ENCODE results near the gene FGF11. TPM values are rescaled to one million over a fixed set of nuclear protein-coding genes. Genes with fewer than 3 reads are reported as not detected.

FGF11 gene
- total and polyA plus RNA-seq, 5 donors from 2014 or later = 0.07 to 3.3 (median 0.22) TPM; not detected in 1

GRCh38 chr17:7396147-7396546, 43.2 kb upstream of the FGF11 start:
- H3K27ac Mint-ChIP-seq = no peak overlapping the region

DNA sequence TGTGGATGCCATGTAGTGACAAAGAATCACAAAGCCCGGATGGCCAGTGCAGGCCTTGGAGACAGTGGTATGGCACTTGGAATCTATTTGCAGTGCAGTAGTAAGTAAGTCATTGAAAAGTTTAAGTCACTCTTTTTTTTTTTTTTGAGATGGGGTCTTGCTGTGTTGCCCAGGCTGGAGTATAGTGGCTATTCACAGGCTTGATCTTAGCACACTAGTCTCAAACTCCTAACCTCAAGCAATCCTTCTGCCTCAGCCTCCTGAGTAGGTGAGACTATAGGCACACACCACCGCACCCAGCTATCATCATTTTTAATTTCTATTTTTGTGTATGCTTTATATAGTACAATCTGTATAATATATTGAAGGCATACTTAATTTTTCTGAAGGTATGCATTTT, 40.7 kb upstream of the FGF11 start:
- no peaks in the 10 kb centered on the region for H3K27me3 ChIP-seq (ENCODE audit: control insufficient read depth, insufficient read depth, low read length)
- H3K27ac ChIP-seq (ENCODE audit: insufficient read depth, low read length, poor library complexity, severe bottlenecking) = no peak overlapping the region
- Mint-ChIP-seq H3K27ac (no peak overlapping the region), H3K4me3 (peak overlapping the region in 3 of 4 donors; percentile 11 to 42 (median 40)), H3K9me3 (no peaks in the 10 kb centered on the region), H3K27me3 (no peaks in the 10 kb centered on the region), H3K4me1 (peaks cover 3 to 23% (median 7%) of the 10 kb centered on the region in 4 donors), H3K36me3 (no peaks in the 10 kb centered on the region)
- no peak overlapping the region for H3K4me3 ChIP-seq (ENCODE audit: low read depth, low read length)
- no peak for DNase-seq
- H3K9me3 ChIP-seq (ENCODE audit: control insufficient read depth in 2 of 2, low read length in 2 of 2) = no peaks in the 10 kb centered on the region
- peaks cover 20% of the 10 kb centered on the region for H3K4me1 ChIP-seq (ENCODE audit: control insufficient read depth, insufficient read depth, low read length, poor library complexity, severe bottlenecking)
- H3K36me3 ChIP-seq (ENCODE audit: control insufficient read depth, insufficient read depth, low read length) = no peaks in the 10 kb centered on the region
- ATAC-seq (ENCODE audit: low read depth in 2 of 2) = no peak

More at GRCh38 chr17:7396147-7396546, 43.2 kb upstream of the FGF11 start:
- Histone ChIP-seq H3K36me3 (ENCODE audit: control insufficient read depth, insufficient read depth, low read length) (peaks cover 13% of the 10 kb centered on the region), H3K4me3 (ENCODE audit: low read depth, low read length) (no peak overlapping the region), H3K9me3 (ENCODE audit: control insufficient read depth in 2 of 2, low read length in 2 of 2) (no peaks in the 10 kb centered on the region), H3K27me3 (ENCODE audit: control insufficient read depth, insufficient read depth, low read length) (no peaks in the 10 kb centered on the region), H3K4me1 (ENCODE audit: control insufficient read depth, insufficient read depth, low read length, poor library complexity, severe bottlenecking) (peaks cover 30% of the 10 kb centered on the region), H3K27ac (ENCODE audit: insufficient read depth, low read length, poor library complexity, severe bottlenecking) (no peak overlapping the region)
- DNase-seq = no peak
- Mint-ChIP-seq H3K27me3 (peaks cover 5% of the 10 kb centered on the region), H3K4me1 (peaks cover 3 to 30% (median 18%) of the 10 kb centered on the region in 4 donors), H3K4me3 (peak overlapping the region; percentile 41 to 89 (median 66)), H3K9me3 (no peaks in the 10 kb centered on the region), H3K36me3 (peaks cover 5% of the 10 kb centered on the region)
- ATAC-seq (ENCODE audit: low read depth in 2 of 2) = no peak

GRCh38 chr17:7403043-7403726, 36.1 kb upstream of the FGF11 start:
- peak overlapping the region; percentile 81 for H3K27ac ChIP-seq (ENCODE audit: insufficient read depth, low read length, poor library complexity, severe bottlenecking)
- Mint-ChIP-seq H3K27me3 (peaks cover 12% of the 10 kb centered on the region), H3K4me1 (peaks cover 0 to 30% (median 9%) of the 10 kb centered on the region in 4 donors), H3K4me3 (peak overlapping the region; percentile 82 to 97 (median 95)), H3K36me3 (no peaks in the 10 kb centered on the region), H3K27ac (peak overlapping the region; percentile 79 to 95 (median 94)), H3K9me3 (no peaks in the 10 kb centered on the region)
- H3K27me3 ChIP-seq (ENCODE audit: control insufficient read depth, insufficient read depth, low read length) = no peaks in the 10 kb centered on the region
- H3K9me3 ChIP-seq (ENCODE audit: control insufficient read depth in 2 of 2, low read length in 2 of 2) = no peaks in the 10 kb centered on the region
- H3K4me3 ChIP-seq (ENCODE audit: low read depth, low read length) = peak overlapping the region; percentile 43
- peaks cover 20% of the 10 kb centered on the region for H3K4me1 ChIP-seq (ENCODE audit: control insufficient read depth, insufficient read depth, low read length, poor library complexity, severe bottlenecking)
- no peak for ATAC-seq (ENCODE audit: low read depth in 2 of 2)
- peak in 2 of 3 donors; percentile 27 to 43 for DNase-seq
- no peaks in the 10 kb centered on the region for H3K36me3 ChIP-seq (ENCODE audit: control insufficient read depth, insufficient read depth, low read length)

- peak overlapping the region; percentile 93 to 97 (median 96) for H3K4me3 Mint-ChIP-seq
- H3K27me3 ChIP-seq (ENCODE audit: control insufficient read depth, insufficient read depth, low read length) = no peaks in the 10 kb centered on the region
- no peak for ATAC-seq (ENCODE audit: low read depth in 2 of 2)
- peaks cover 0 to 30% (median 9%) of the 10 kb centered on the region in 4 donors for H3K4me1 Mint-ChIP-seq
- H3K4me3 ChIP-seq (ENCODE audit: low read depth, low read length) = peak overlapping the region; percentile 43
- H3K27me3 Mint-ChIP-seq = peaks cover 12% of the 10 kb centered on the region
- H3K9me3 ChIP-seq (ENCODE audit: control insufficient read depth in 2 of 2, low read length in 2 of 2) = no peaks in the 10 kb centered on the region
- peak overlapping the region; percentile 79 to 98 (median 94) for H3K27ac Mint-ChIP-seq
- no peaks in the 10 kb centered on the region for H3K9me3 Mint-ChIP-seq
- peaks cover 22% of the 10 kb centered on the region for H3K4me1 ChIP-seq (ENCODE audit: control insufficient read depth, insufficient read depth, low read length, poor library complexity, severe bottlenecking)
- H3K36me3 ChIP-seq (ENCODE audit: control insufficient read depth, insufficient read depth, low read length) = no peaks in the 10 kb centered on the region
- H3K27ac ChIP-seq (ENCODE audit: insufficient read depth, low read length, poor library complexity, severe bottlenecking) = peak overlapping the region; percentile 81
- no peak for DNase-seq
- H3K36me3 Mint-ChIP-seq = no peaks in the 10 kb centered on the region
Observed at GRCh38 chr17:7403727-7403976, 35.7 kb upstream of the FGF11 start.

DNA sequence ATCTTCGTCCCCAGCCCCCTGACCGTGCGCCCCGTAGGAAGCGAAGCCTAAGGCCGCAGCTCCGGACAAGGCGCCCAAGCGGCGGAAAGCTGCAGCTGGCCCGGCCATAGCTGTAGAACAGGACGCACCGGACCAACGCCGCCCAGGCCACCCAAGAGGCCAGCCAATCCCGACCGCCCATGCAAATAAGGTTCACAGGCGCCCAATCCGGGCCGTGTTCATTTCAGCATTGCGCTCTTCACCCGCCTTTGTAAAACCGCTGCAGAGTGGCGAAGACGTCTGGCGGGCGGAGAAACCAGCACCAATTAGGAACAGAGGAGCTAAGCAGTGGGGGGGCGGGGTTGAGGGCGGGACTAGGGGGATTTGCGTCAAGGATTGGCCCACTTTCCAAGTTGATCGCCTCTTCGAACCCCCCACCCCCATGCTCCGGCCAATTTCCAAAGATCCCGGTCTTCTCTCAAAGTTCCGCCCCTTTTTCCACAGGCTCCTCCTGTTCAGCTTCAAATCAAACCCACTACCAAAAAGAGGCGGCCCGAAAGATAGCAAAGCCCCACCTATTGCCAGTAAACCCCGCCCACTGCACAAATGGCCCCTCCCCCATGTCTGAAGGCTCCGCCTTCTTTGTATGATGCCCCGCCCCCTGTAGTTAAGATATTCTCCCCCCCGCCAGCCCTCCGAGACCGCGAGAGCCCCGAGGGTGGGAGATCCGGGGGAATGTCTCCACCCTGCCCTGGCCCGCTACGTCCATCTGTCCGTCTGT, 35.2 kb upstream of the FGF11 start, which contains the start of gene TMEM256:
TMEM256 (minus strand) TSS at position 121 of the 760 bp plus-strand sequence; CDS start at position 108, 13 bp downstream.
- peaks cover 0 to 31% (median 10%) of the 10 kb centered on the region in 4 donors for H3K4me1 Mint-ChIP-seq
- Histone ChIP-seq H3K27me3 (ENCODE audit: control insufficient read depth, insufficient read depth, low read length) (no peaks in the 10 kb centered on the region), H3K4me1 (ENCODE audit: control insufficient read depth, insufficient read depth, low read length, poor library complexity, severe bottlenecking) (peaks cover 23% of the 10 kb centered on the region), H3K36me3 (ENCODE audit: control insufficient read depth, insufficient read depth, low read length) (no peaks in the 10 kb centered on the region), H3K27ac (ENCODE audit: insufficient read depth, low read length, poor library complexity, severe bottlenecking) (peak within 1 kb of the TSS; percentile 81), H3K9me3 (ENCODE audit: control insufficient read depth in 2 of 2, low read length in 2 of 2) (no peaks in the 10 kb centered on the region), H3K4me3 (ENCODE audit: low read depth, low read length) (peak within 1 kb of the TSS; percentile 48)
- H3K27me3 Mint-ChIP-seq = peaks cover 12% of the 10 kb centered on the region
- no peaks in the 10 kb centered on the region for H3K9me3 Mint-ChIP-seq
- no peaks in the 10 kb centered on the region for H3K36me3 Mint-ChIP-seq
- peak; percentile 94 to 99 (median 95) for DNase-seq
- peak within 1 kb of the TSS; percentile 93 to 97 (median 96) for H3K4me3 Mint-ChIP-seq
- peak; percentile 91 to 93 for ATAC-seq (ENCODE audit: low read depth in 2 of 2)
- peak within 1 kb of the TSS; percentile 79 to 98 (median 94) for H3K27ac Mint-ChIP-seq

- Mint-ChIP-seq H3K4me1 (peaks cover 0 to 32% (median 13%) of the 10 kb centered on the region in 4 donors), H3K27me3 (peaks cover 12% of the 10 kb centered on the region), H3K36me3 (no peaks in the 10 kb centered on the region), H3K27ac (peak overlapping the region; percentile 32 to 98 (median 94)), H3K9me3 (no peaks in the 10 kb centered on the region), H3K4me3 (peak overlapping the region; percentile 93 to 97 (median 96))
- H3K4me1 ChIP-seq (ENCODE audit: control insufficient read depth, insufficient read depth, low read length, poor library complexity, severe bottlenecking) = peaks cover 23% of the 10 kb centered on the region
- no peaks in the 10 kb centered on the region for H3K36me3 ChIP-seq (ENCODE audit: control insufficient read depth, insufficient read depth, low read length)
- DNase-seq (peak in 1 of 3 donors; percentile 68), ATAC-seq (ENCODE audit: low read depth in 2 of 2) (peak; percentile 26 to 33)
- H3K27ac ChIP-seq (ENCODE audit: insufficient read depth, low read length, poor library complexity, severe bottlenecking) = peak overlapping the region; percentile 81
- no peaks in the 10 kb centered on the region for H3K27me3 ChIP-seq (ENCODE audit: control insufficient read depth, insufficient read depth, low read length)
- H3K4me3 ChIP-seq (ENCODE audit: low read depth, low read length) = peak overlapping the region; percentile 48
- H3K9me3 ChIP-seq (ENCODE audit: control insufficient read depth in 2 of 2, low read length in 2 of 2) = no peaks in the 10 kb centered on the region
Observed at GRCh38 chr17:7404737-7405349, 34.5 kb upstream of the FGF11 start.

DNA sequence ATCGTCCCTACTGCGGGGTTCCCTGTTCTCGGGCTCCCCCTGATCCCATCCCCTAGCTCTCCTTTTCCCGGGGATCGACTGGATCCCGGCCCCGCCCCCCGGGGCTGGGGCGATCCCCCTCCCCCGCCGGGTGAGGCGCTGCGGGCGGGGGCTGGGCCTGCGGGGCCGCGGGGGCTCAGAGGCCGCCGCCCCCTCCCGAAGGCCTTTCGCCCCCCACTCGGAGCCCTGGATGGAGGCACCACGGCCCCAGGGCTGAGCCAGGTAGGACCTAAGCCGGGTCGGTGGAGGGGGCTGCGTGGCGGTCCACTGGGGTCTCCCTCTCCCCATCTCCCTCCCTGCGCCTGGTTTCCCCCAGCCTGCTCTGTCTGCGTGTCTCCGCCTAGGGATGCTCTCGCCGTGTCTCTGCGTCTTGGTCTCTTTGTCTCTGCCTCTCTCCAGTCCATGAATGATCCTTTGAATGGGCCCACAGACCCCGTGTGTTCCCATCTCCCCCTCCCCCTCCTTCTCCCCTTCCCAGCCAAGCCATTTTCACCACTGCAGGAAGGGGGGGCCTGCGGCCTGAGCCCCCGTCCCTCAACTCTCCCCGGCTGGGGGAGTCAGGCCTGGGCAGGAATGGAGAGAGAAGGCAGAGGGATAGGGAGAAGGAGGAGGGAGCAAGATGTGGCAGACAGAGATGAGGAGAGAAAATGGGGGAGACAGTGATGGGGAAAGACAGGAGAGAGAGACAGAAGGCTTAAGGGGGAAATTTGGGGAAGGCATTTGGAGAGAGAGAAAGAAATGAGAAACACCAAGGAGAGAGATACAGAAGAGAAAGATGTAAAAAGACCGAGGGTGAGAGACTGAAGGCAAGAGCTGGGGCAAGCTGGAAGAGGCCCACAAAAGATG, 33.7 kb upstream of the FGF11 start:
- ATAC-seq (ENCODE audit: low read depth in 2 of 2) (no peak), DNase-seq (no peak)
- peak overlapping the region; percentile 81 to 90 (median 84) for H3K4me3 Mint-ChIP-seq
- H3K36me3 ChIP-seq (ENCODE audit: control insufficient read depth, insufficient read depth, low read length) = no peaks in the 10 kb centered on the region
- peaks cover 23% of the 10 kb centered on the region for H3K4me1 ChIP-seq (ENCODE audit: control insufficient read depth, insufficient read depth, low read length, poor library complexity, severe bottlenecking)
- no peaks in the 10 kb centered on the region for H3K36me3 Mint-ChIP-seq
- peaks cover 0 to 32% (median 15%) of the 10 kb centered on the region in 4 donors for H3K4me1 Mint-ChIP-seq
- H3K9me3 Mint-ChIP-seq = no peaks in the 10 kb centered on the region
- peaks cover 12% of the 10 kb centered on the region for H3K27me3 Mint-ChIP-seq
- no peaks in the 10 kb centered on the region for H3K9me3 ChIP-seq (ENCODE audit: control insufficient read depth in 2 of 2, low read length in 2 of 2)
- H3K27ac Mint-ChIP-seq = peak overlapping the region; percentile 32 to 82 (median 54)
- no peak overlapping the region for H3K4me3 ChIP-seq (ENCODE audit: low read depth, low read length)
- no peaks in the 10 kb centered on the region for H3K27me3 ChIP-seq (ENCODE audit: control insufficient read depth, insufficient read depth, low read length)
- H3K27ac ChIP-seq (ENCODE audit: insufficient read depth, low read length, poor library complexity, severe bottlenecking) = no peak overlapping the region
